CD14-positive monocyte (primary cell): ENCODE results near the gene RAB40A. TPM values are rescaled to one million over a fixed set of nuclear protein-coding genes. Genes with fewer than 3 reads are reported as not detected.

Experiments used
- DNase-seq, 3 donors: peaks; one replicate each; pipeline ENCODE4 v3.0.0-alpha.2; 2011 to 2022
- H2AFZ ChIP-seq: 2 replicates; pipeline ENCODE4 v1.6.0; 2012; ENCODE audit warnings: mild to moderate bottlenecking, low read depth, low read length, inconsistent platforms; ENCODE audit not compliant: insufficient read depth, poor library complexity, severe bottlenecking
- H3K27ac ChIP-seq, 2 donors: 1 replicate in 1 of 2; 2 replicates in 1 of 2; pipeline ENCODE4 v1.5.1; 2012 to 2013; ENCODE audit warnings: low read length in 2 of 2, control low read depth in 1 of 2, inconsistent platforms in 1 of 2, low read depth in 1 of 2, mild to moderate bottlenecking in 1 of 2
- H3K27me3 ChIP-seq, 2 donors: one replicate each; pipeline versions ENCODE4 v1.6.0 to v1.6.1; 2011 to 2013; ENCODE audit warnings: low read length in 2 of 2; ENCODE audit not compliant: control insufficient read depth in 2 of 2, insufficient read depth in 2 of 2
- H3K36me3 ChIP-seq, 2 donors: replicated peaks in 1 of 2; 1 replicate in 1 of 2; 2 replicates in 1 of 2; pipeline versions ENCODE4 v1.5.1 to v1.6.1; 2012 to 2013; ENCODE audit warnings: low read length in 2 of 2, control low read depth in 1 of 2, inconsistent platforms in 1 of 2, mild to moderate bottlenecking in 1 of 2; ENCODE audit not compliant: insufficient read depth in 2 of 2, control insufficient read depth in 1 of 2
- H3K4me1 ChIP-seq, 2 donors: 1 replicate in 1 of 2; 2 replicates in 1 of 2; pipeline versions ENCODE4 v1.5.1 to v1.6.1; 2012 to 2013; ENCODE audit warnings: low read length in 2 of 2, control low read depth in 1 of 2, inconsistent platforms in 1 of 2, mild to moderate bottlenecking in 1 of 2, moderate library complexity in 1 of 2; ENCODE audit not compliant: insufficient read depth in 2 of 2, control insufficient read depth in 1 of 2
- H3K4me2 ChIP-seq: replicated peaks from 2 replicates; pipeline ENCODE3; 2012; ENCODE audit warnings: low read length, moderate library complexity, mild to moderate bottlenecking; ENCODE audit not compliant: poor library complexity, severe bottlenecking; ENCODE audit errors: extremely low read depth
- H3K4me3 ChIP-seq, 3 experiments: fragments of 200-600 bp in 1 of 3; sonication (generic) in 1 of 3; replicated peaks in 1 of 3; 1 replicate in 2 of 3; 2 replicates in 1 of 3; pipeline ENCODE4 v1.5.1; 2011 to 2013; ENCODE audit warnings: low read length in 3 of 3, mild to moderate bottlenecking in 3 of 3, control low read depth in 2 of 3, low read depth in 2 of 3, inconsistent platforms in 1 of 3, moderate library complexity in 1 of 3
- H3K79me2 ChIP-seq: 2 replicates; pipeline ENCODE4 v1.6.0; 2012; ENCODE audit warnings: mild to moderate bottlenecking, control low read depth, inconsistent platforms, low read length, moderate library complexity; ENCODE audit not compliant: insufficient read depth
- H3K9ac ChIP-seq: 2 replicates; pipeline ENCODE4 v1.6.0; 2017; ENCODE audit warnings: low read length, mild to moderate bottlenecking; ENCODE audit not compliant: insufficient read depth, poor library complexity, severe bottlenecking
- H3K9me3 ChIP-seq, 2 donors: replicated peaks in 1 of 2; 1 replicate in 1 of 2; 2 replicates in 1 of 2; pipeline versions ENCODE4 v1.5.1 to v1.6.1; 2012 to 2013; ENCODE audit warnings: low read length in 2 of 2, control low read depth in 1 of 2; ENCODE audit not compliant: control insufficient read depth in 1 of 2, insufficient read depth in 1 of 2
- H4K20me1 ChIP-seq: 2 replicates; pipeline ENCODE4 v1.6.0; 2012; ENCODE audit warnings: mild to moderate bottlenecking, low read length, control low read depth, moderate library complexity; ENCODE audit not compliant: insufficient read depth
- H3K27ac Mint-ChIP-seq, 7 donors: one replicate each; pipeline ENCODE4 v1.8.0; 2020; ENCODE audit warnings: mild to moderate bottlenecking in 7 of 7, mixed read lengths in 7 of 7, moderate library complexity in 6 of 7, inconsistent platforms in 2 of 7
- H3K27me3 Mint-ChIP-seq, 3 donors: one replicate each; pipeline ENCODE4 v1.8.0; 2021 to 2022; ENCODE audit warnings: low read depth in 3 of 3, mild to moderate bottlenecking in 3 of 3, mixed read lengths in 3 of 3, moderate library complexity in 3 of 3, inconsistent platforms in 1 of 3
- H3K36me3 Mint-ChIP-seq, 2 donors: one replicate each; pipeline ENCODE4 v1.8.0; 2020; ENCODE audit warnings: mixed read lengths in 2 of 2, inconsistent platforms in 1 of 2, mild to moderate bottlenecking in 1 of 2
- H3K4me1 Mint-ChIP-seq: one replicate; pipeline ENCODE4 v1.8.0; 2020; ENCODE audit warnings: mild to moderate bottlenecking, mixed read lengths
- H3K4me3 Mint-ChIP-seq, 2 donors: one replicate each; pipeline ENCODE4 v1.8.0; 2020; ENCODE audit warnings: mild to moderate bottlenecking in 2 of 2, mixed read lengths in 2 of 2, moderate library complexity in 1 of 2
- H3K9me3 Mint-ChIP-seq, 7 donors: one replicate each; pipeline ENCODE4 v1.8.0; 2020 to 2022; ENCODE audit warnings: mixed read lengths in 7 of 7, mild to moderate bottlenecking in 6 of 7, moderate library complexity in 6 of 7, inconsistent platforms in 2 of 7
- WGBS: methylation state at CpG from one replicate; pipeline ENCODE4 v1.1.5; 2013; ENCODE audit warnings: missing lambda C conversion rate; ENCODE audit not compliant: insufficient coverage; 5-methylcytosine and 5-hydroxymethylcytosine counted together
- intact Hi-C, 2 donors: fragments of 100-400 bp; cut with micrococcal nuclease; formaldehyde crosslinking; loops; one replicate each; pipeline versions ENCODE4 v1.15.0 to v1.15.1; 2023
- polyA plus RNA-seq, 3 donors: library from polyadenylated mRNA; depleted of rRNA in 1 of 3; unstranded in 2 of 3; stranded (reverse) in 1 of 3; fragments of 300-500 nt in 2 of 3; fragments of >200 nt in 1 of 3; fragmentation: Illumina TruSeq in 2 of 3; gene quantifications; 1 replicate in 2 of 3; 2 replicates in 1 of 3; pipeline ENCODE4 v1.2.3, GENCODE V29; 2012 to 2021
- TF ChIP-seq, protein P1 (sequence below): fragments of 200-600 bp; IDR thresholded peaks from one replicate; pipeline ENCODE4 v1.8.0; 2022; ENCODE audit warnings: antibody characterized with exemption, mild to moderate bottlenecking

The RAB40A gene
- polyA plus RNA-seq, 3 donors, result not detected

DNA sequence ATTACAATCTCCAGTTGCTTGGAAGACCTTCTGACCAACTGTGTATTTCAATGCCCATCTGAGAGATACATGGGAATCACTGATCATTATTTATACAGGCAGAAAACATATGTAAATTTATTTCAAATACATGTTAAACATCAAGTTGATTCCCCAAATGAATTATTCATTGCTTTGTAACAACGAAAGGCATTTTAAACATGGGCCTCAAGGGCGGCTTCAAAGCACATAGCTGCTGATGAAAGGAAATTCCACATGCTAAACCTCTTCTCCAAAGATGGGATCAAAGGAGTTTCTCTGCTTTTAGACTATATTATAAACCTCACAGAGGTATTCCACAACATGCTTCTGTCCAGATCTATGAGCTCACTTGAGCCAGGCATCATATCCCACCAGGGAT lies 4.3 kb upstream of the RAB40A start:
- H2AFZ ChIP-seq, result no peak overlapping the region
- no peaks in the 10 kb centered on the region for H3K4me1 ChIP-seq
- no peaks in the 10 kb centered on the region for H4K20me1 ChIP-seq
- no peaks in the 10 kb centered on the region for H3K36me3 Mint-ChIP-seq
- no peak overlapping the region for H3K27ac ChIP-seq
- no peaks in the 10 kb centered on the region for H3K4me1 Mint-ChIP-seq
- TF ChIP-seq, protein P1, sequence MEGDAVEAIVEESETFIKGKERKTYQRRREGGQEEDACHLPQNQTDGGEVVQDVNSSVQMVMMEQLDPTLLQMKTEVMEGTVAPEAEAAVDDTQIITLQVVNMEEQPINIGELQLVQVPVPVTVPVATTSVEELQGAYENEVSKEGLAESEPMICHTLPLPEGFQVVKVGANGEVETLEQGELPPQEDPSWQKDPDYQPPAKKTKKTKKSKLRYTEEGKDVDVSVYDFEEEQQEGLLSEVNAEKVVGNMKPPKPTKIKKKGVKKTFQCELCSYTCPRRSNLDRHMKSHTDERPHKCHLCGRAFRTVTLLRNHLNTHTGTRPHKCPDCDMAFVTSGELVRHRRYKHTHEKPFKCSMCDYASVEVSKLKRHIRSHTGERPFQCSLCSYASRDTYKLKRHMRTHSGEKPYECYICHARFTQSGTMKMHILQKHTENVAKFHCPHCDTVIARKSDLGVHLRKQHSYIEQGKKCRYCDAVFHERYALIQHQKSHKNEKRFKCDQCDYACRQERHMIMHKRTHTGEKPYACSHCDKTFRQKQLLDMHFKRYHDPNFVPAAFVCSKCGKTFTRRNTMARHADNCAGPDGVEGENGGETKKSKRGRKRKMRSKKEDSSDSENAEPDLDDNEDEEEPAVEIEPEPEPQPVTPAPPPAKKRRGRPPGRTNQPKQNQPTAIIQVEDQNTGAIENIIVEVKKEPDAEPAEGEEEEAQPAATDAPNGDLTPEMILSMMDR, result no peak
- no peak overlapping the region for H3K9ac ChIP-seq
- H3K27me3 ChIP-seq, result no peaks in the 10 kb centered on the region
- H3K79me2 ChIP-seq, result no peaks in the 10 kb centered on the region
- H3K27ac Mint-ChIP-seq, result no peak overlapping the region
- intact Hi-C loops, result no loop called here
- peaks cover 0 to 9% (median 0%) of the 10 kb centered on the region in 3 donors for H3K27me3 Mint-ChIP-seq
- H3K9me3 ChIP-seq, result no peaks in the 10 kb centered on the region
- no peaks in the 10 kb centered on the region for H3K9me3 Mint-ChIP-seq
- no peaks in the 10 kb centered on the region for H3K36me3 ChIP-seq
- DNase-seq, result no peak
- no CpG with 5 or more reads among the region's 2 CpGs for WGBS
- no peak overlapping the region for H3K4me2 ChIP-seq
- no peak overlapping the region for H3K4me3 ChIP-seq
- no peak overlapping the region for H3K4me3 Mint-ChIP-seq

GRCh38 chrX:103520386-103520785 lies 1.1 kb upstream of the RAB40A start:
- H4K20me1 ChIP-seq, result no peaks in the 10 kb centered on the region
- no peak overlapping the region for H3K9ac ChIP-seq
- H3K79me2 ChIP-seq, result no peaks in the 10 kb centered on the region
- no peaks in the 10 kb centered on the region for H3K36me3 ChIP-seq
- H3K27ac Mint-ChIP-seq, result peak overlapping the region in 1 of 7 donors; percentile 41
- H2AFZ ChIP-seq, result no peak overlapping the region
- TF ChIP-seq, protein P1, result no peak
- no peaks in the 10 kb centered on the region for H3K4me1 ChIP-seq
- H3K27me3 Mint-ChIP-seq, result peaks cover 0 to 7% (median 0%) of the 10 kb centered on the region in 3 donors
- H3K4me1 Mint-ChIP-seq, result no peaks in the 10 kb centered on the region
- WGBS, result no CpG with 5 or more reads among the region's 4 CpGs
- H3K27ac ChIP-seq, result no peak overlapping the region
- intact Hi-C loops, result no loop called here
- no peak overlapping the region for H3K4me3 Mint-ChIP-seq
- no peak overlapping the region for H3K4me3 ChIP-seq
- H3K4me2 ChIP-seq, result no peak overlapping the region
- H3K9me3 Mint-ChIP-seq, result no peaks in the 10 kb centered on the region
- no peaks in the 10 kb centered on the region for H3K36me3 Mint-ChIP-seq
- no peak for DNase-seq
- H3K27me3 ChIP-seq, result no peaks in the 10 kb centered on the region
- no peaks in the 10 kb centered on the region for H3K9me3 ChIP-seq
